Heart right ventricle (tissue), 16 donors: Measurements from ENCODE around the gene CDKN2AIP. TPM values are rescaled to one million over a fixed set of nuclear protein-coding genes. Genes with fewer than 3 reads are reported as not detected.

ENCODE experiments used
- ATAC-seq, 8 donors: fragments of 200-7000 bp; cut with Tn5 transposase; one replicate each; pipeline ENCODE4 v1.9.1; 2020; ENCODE audit warnings: mild to moderate bottlenecking in 8 of 8, moderate library complexity in 8 of 8, moderate number of reproducible peaks in 1 of 8
- DNase-seq, 2 donors: peaks; one replicate each; pipeline ENCODE4 v3.0.0-alpha.2; 2020
- H3K27ac ChIP-seq, 10 donors: fragments of 200-600 bp; sonication (generic) in 2 of 10; one replicate each; pipeline versions ENCODE4 v1.5.0 to v1.8.0; 2020 to 2022; ENCODE audit warnings: mild to moderate bottlenecking in 3 of 10
- H3K27me3 ChIP-seq, 7 donors: fragments of 200-600 bp; one replicate each; pipeline ENCODE4 v1.8.0; 2021 to 2022; ENCODE audit warnings: mild to moderate bottlenecking in 2 of 7
- H3K36me3 ChIP-seq, 9 donors: fragments of 200-600 bp; sonication (generic) in 1 of 9; one replicate each; pipeline versions ENCODE4 v1.5.0 to v1.8.0; 2020 to 2022; ENCODE audit warnings: mild to moderate bottlenecking in 2 of 9
- H3K4me1 ChIP-seq, 9 donors: fragments of 200-600 bp; sonication (generic) in 1 of 9; one replicate each; pipeline versions ENCODE4 v1.5.0 to v1.8.0; 2020 to 2022; ENCODE audit warnings: mild to moderate bottlenecking in 4 of 9
- H3K4me3 ChIP-seq, 10 donors: fragments of 200-600 bp; sonication (generic) in 2 of 10; one replicate each; pipeline versions ENCODE4 v1.5.0 to v1.8.0; 2020 to 2022; ENCODE audit warnings: mild to moderate bottlenecking in 7 of 10, moderate library complexity in 2 of 10
- H3K9me3 ChIP-seq, 11 donors: fragments of 200-600 bp in 10 of 11; sonication (generic) in 2 of 11; one replicate each; pipeline versions ENCODE4 v1.5.0 to v1.8.0; 2013 to 2022; ENCODE audit warnings: mild to moderate bottlenecking in 2 of 11, control low read depth in 1 of 11, moderate library complexity in 1 of 11
- CTCF ChIP-seq, 9 donors: fragments of 200-600 bp; sonication (generic) in 2 of 9; IDR thresholded peaks; one replicate each; pipeline versions ENCODE4 v1.5.0 to v1.8.0; 2021 to 2022; ENCODE audit warnings: antibody characterized with exemption in 9 of 9, mild to moderate bottlenecking in 5 of 9, moderate library complexity in 1 of 9
- WGBS, 2 donors: extraction: QIAGEN DNeasy Blood & Tissue Kit; methylation state at CpG; one replicate each; pipeline ENCODE4 v1.1.7; 2013; ENCODE audit warnings: inconsistent platforms in 1 of 2; 5-methylcytosine and 5-hydroxymethylcytosine counted together
- intact Hi-C, 10 donors: fragments of 100-400 bp; cut with DNase I; formaldehyde crosslinking; loops; one replicate each; pipeline versions ENCODE4 v1.11.1 to v1.14.2; 2022
- polyA plus RNA-seq, 2 donors: library from polyadenylated mRNA; stranded (reverse); fragments of 200-250 nt; gene quantifications; one replicate each; pipeline ENCODE4 v1.2.3, GENCODE V29; 2013
- total RNA-seq, 10 donors: library from RNA; stranded (reverse); fragmentation: NEBNext Ultra II Directional in 3 of 10; extraction: Animal tissue kit (Norgen Biotek cat#: 25700) in 3 of 10; gene quantifications; one replicate each; pipeline versions ENCODE4 v1.2.1 to v1.2.4, GENCODE V29; 2021 to 2023
- donor health status: Arrhythmogenic right ventricular cardiomyopathy.
- donor health status: ischemic (EF 13 %, LVEDD 7.1; RV severe dilation, severe dysfunction).
- donor health status: healthy with polysubstance abuse.
- donor health status: DM: no; HTN: yes; CAD: no.
- donor health status: DM: no; HTN: no; CAD: no.
- donor health status: ischemic (EF 25% LVEDD 6.9; RV normal size, moderate dysfunction).
- donor health status: ischemic (EF 25% LVEDD 5.7; RV mildly dilated, moderate dysfunction).
- donor health status: healthy.
- donor health status: DM: yes; HTN: yes; CAD: no.
- donor health status: Ischemic cardiomyopathy.
- donor health status: ischemic (EF 35%, LVEDD 5.7; RV mildly dilated, moderate dysfunction).
- donor health status: nonischemic (EF 11% LVEDD 7.7; RV severe dilation, severe dysfunction).
- donor health status: DM: yes; HTN: yes; CAD: no.
- donor health status: PGD.
- donor health status: ischemic (EF 29% LVEDD 5.4; RV normal size, mild dysfunction).
- donor health status: nonischemic (EF 23%, LVEDD 6.1; RV moderate dilation, normal function).

CDKN2AIP gene
- total and polyA plus RNA-seq, 12 donors, result 5.6 to 12.7 (median 9.7) TPM

- 82% methylated on average over 5 of the region's 5 CpGs for WGBS, 2 donors
- intact Hi-C loops, result loop anchor here in 3 of 10 donors (10.0 kb wide), 2 partner anchors 135 to 465 kb away; no protein-coding TSS in a partner anchor
- no peak for ATAC-seq
- peak overlapping the region in 1 of 10 donors; percentile 56 for H3K27ac ChIP-seq
- H3K9me3 ChIP-seq, result no peaks in the 10 kb centered on the region
- TF ChIP-seq CTCF (IDR thresholded peaks at IDR 0.05), result no peak
- no peaks in the 10 kb centered on the region for H3K27me3 ChIP-seq
- H3K36me3 ChIP-seq, result no peaks in the 10 kb centered on the region
- no peak overlapping the region for H3K4me3 ChIP-seq
- DNase-seq, result no peak
- peaks cover 0 to 41% (median 8%) of the 10 kb centered on the region in 9 donors for H3K4me1 ChIP-seq
Observed at GRCh38 chr4:183400035-183400434, 44.4 kb upstream of the CDKN2AIP start.

- no peaks in the 10 kb centered on the region for H3K9me3 ChIP-seq
- peaks cover 0 to 29% (median 8%) of the 10 kb centered on the region in 9 donors for H3K4me1 ChIP-seq
- DNase-seq (no peak), ATAC-seq (no peak)
- no peak overlapping the region for H3K27ac ChIP-seq
- H3K36me3 ChIP-seq, result no peaks in the 10 kb centered on the region
- intact Hi-C loops, result loop anchor here in 3 of 10 donors (10.0 kb wide), 2 partner anchors 137 to 467 kb away; no protein-coding TSS in a partner anchor
- no peaks in the 10 kb centered on the region for H3K27me3 ChIP-seq
- TF ChIP-seq CTCF (IDR thresholded peaks at IDR 0.05), result no peak
- H3K4me3 ChIP-seq, result no peak overlapping the region
- 86 to 92% methylated on average over 4 of the region's 4 CpGs for WGBS, 2 donors
Observed at GRCh38 chr4:183401473-183401872, 43.0 kb upstream of the CDKN2AIP start.

GRCh38 chr4:183402771-183403170 is 41.7 kb upstream of the CDKN2AIP start:
- intact Hi-C loops, result loop anchor here in 3 of 10 donors (10.0 kb wide), 2 partner anchors 138 to 468 kb away; no protein-coding TSS in a partner anchor

GRCh38 chr4:183403486-183403885 is 41.0 kb upstream of the CDKN2AIP start:
- no peak for TF ChIP-seq CTCF (IDR thresholded peaks at IDR 0.05)
- WGBS, 2 donors, result 87 to 90% methylated on average over 9 of the region's 9 CpGs
- peaks cover 0 to 23% (median 4%) of the 10 kb centered on the region in 9 donors for H3K4me1 ChIP-seq
- H3K9me3 ChIP-seq, result no peaks in the 10 kb centered on the region
- H3K27me3 ChIP-seq, result no peaks in the 10 kb centered on the region
- intact Hi-C loops, result loop anchor here in 3 of 10 donors (10.0 kb wide), 2 partner anchors 139 to 469 kb away; no protein-coding TSS in a partner anchor
- DNase-seq, result no peak
- no peaks in the 10 kb centered on the region for H3K36me3 ChIP-seq
- no peak overlapping the region for H3K27ac ChIP-seq
- ATAC-seq, result no peak
- H3K4me3 ChIP-seq, result no peak overlapping the region

More at GRCh38 chr4:183402771-183403170, 41.7 kb upstream of the CDKN2AIP start:
- no peak overlapping the region for H3K4me3 ChIP-seq
- H3K36me3 ChIP-seq, result no peaks in the 10 kb centered on the region
- no peak for TF ChIP-seq CTCF (IDR thresholded peaks at IDR 0.05)
- H3K27ac ChIP-seq, result no peak overlapping the region
- 64 to 73% methylated on average over 4 of the region's 4 CpGs for WGBS, 2 donors
- ATAC-seq (no peak), DNase-seq (no peak)
- peaks cover 0 to 30% (median 10%) of the 10 kb centered on the region in 9 donors for H3K4me1 ChIP-seq
- no peaks in the 10 kb centered on the region for H3K9me3 ChIP-seq
- H3K27me3 ChIP-seq, result no peaks in the 10 kb centered on the region
